ENCODE results near the gene SRSF7.

SRSF7 gene

GRCh38 chr2:38754049-38754448 is 2.9 kb upstream of the SRSF7 start:
- Mint-ChIP-seq H3K27me3 (ENCODE audit: low read depth) (no peaks in the 10 kb centered on the region), H3K36me3 (ENCODE audit: low read depth) (peaks cover 17% of the 10 kb centered on the region), H3K4me3 (peak overlapping the region in 1 of 3 experiments; percentile 58), H3K27ac (peak overlapping the region; percentile 52 to 62 (median 54)), H3K4me1 (peaks cover 18% of the 10 kb centered on the region), H3K9me3 (no peaks in the 10 kb centered on the region)
- no peak for TF ChIP-seq CTCF (IDR thresholded peaks at IDR 0.05; ENCODE audit: unreplicated experiment in 3 of 3)

DNA sequence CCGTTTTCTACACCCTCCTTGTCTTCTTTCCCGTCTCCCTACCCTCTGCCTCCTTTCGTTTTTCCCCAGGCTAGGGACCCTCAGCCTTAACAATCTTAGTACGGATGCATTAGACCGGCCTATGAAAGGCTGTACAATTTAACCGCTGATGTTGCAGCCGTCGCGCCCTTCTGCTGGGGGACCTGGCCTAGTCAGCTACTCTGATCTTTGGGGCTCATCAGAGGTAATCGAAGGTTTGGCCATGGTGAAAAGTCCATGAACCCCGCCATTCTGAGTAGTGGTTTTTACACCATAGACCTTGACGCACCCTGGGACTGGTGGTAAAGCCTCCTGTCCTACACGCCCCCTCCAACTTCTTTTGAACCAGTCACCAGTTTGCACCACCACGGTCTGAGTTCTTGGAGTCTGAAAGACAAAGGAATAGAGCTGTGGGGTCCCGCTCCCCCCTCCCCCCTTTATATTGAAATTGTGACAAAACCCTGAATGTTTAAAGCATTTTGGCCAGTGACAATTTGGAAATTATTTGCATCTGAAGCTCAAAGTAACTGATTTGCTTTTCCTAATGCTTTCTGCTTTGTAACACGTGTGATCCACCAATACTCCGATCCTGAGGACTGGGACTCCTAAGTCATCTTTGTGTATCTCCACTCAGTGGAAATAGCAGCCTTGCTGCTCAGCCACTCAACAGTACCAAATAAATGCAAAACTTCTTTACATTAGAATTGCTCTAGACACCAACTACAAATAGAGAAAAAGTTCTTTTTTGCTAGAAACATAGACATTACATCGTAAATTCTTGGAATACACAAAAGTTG is 642 bp upstream of the SRSF7 start:
- peaks cover 39% of the 10 kb centered on the region for H3K4me1 Mint-ChIP-seq
- no peak for TF ChIP-seq CTCF (IDR thresholded peaks at IDR 0.05; ENCODE audit: unreplicated experiment in 3 of 3)
- H3K9me3 Mint-ChIP-seq = no peaks in the 10 kb centered on the region
- peak overlapping the region; percentile 96 to 99 (median 98) for H3K27ac Mint-ChIP-seq
- H3K4me3 Mint-ChIP-seq = peak overlapping the region; percentile 98
- peaks cover 40% of the 10 kb centered on the region for H3K36me3 Mint-ChIP-seq (ENCODE audit: low read depth)
- no peaks in the 10 kb centered on the region for H3K27me3 Mint-ChIP-seq (ENCODE audit: low read depth)

- peaks cover 55% of the 10 kb centered on the region for H3K36me3 Mint-ChIP-seq (ENCODE audit: low read depth)
- H3K27me3 Mint-ChIP-seq (ENCODE audit: low read depth) = no peaks in the 10 kb centered on the region
- peak overlapping the region; percentile 96 to 99 (median 98) for H3K27ac Mint-ChIP-seq
- peaks cover 47% of the 10 kb centered on the region for H3K4me1 Mint-ChIP-seq
- no peaks in the 10 kb centered on the region for H3K9me3 Mint-ChIP-seq
- peak overlapping the region; percentile 98 for H3K4me3 Mint-ChIP-seq
- no peak for TF ChIP-seq CTCF (IDR thresholded peaks at IDR 0.05; ENCODE audit: unreplicated experiment in 3 of 3)
These were observed 910 bp downstream of the SRSF7 start for GRCh38 chr2:38750011-38750890.

- TF ChIP-seq CTCF (IDR thresholded peaks at IDR 0.05; ENCODE audit: unreplicated experiment in 3 of 3) = no peak
- Mint-ChIP-seq H3K36me3 (ENCODE audit: low read depth) (peaks cover 65% of the 10 kb centered on the region), H3K9me3 (no peaks in the 10 kb centered on the region), H3K27ac (peak overlapping the region; percentile 96 to 99 (median 98)), H3K4me1 (peaks cover 47% of the 10 kb centered on the region), H3K27me3 (ENCODE audit: low read depth) (no peaks in the 10 kb centered on the region), H3K4me3 (peak overlapping the region; percentile 98)
These were observed 2.0 kb downstream of the SRSF7 start for GRCh38 chr2:38748943-38749804.

GRCh38 chr2:38748391-38748790 is 2.8 kb downstream of the SRSF7 start:
- H3K36me3 Mint-ChIP-seq (ENCODE audit: low read depth) = peaks cover 73% of the 10 kb centered on the region
- H3K27ac Mint-ChIP-seq = peak overlapping the region in 2 of 3 experiments; percentile 28 to 42
- no peaks in the 10 kb centered on the region for H3K27me3 Mint-ChIP-seq (ENCODE audit: low read depth)
- TF ChIP-seq CTCF (IDR thresholded peaks at IDR 0.05; ENCODE audit: unreplicated experiment in 3 of 3) = no peak
- H3K4me3 Mint-ChIP-seq = peak overlapping the region; percentile 66 to 81 (median 77)
- peaks cover 47% of the 10 kb centered on the region for H3K4me1 Mint-ChIP-seq
- no peaks in the 10 kb centered on the region for H3K9me3 Mint-ChIP-seq

All from nephron (organoid).